ENCODE measurements around the gene PRRG1.
"Not testable (repeated sequence)": the region's sequence is repeated elsewhere in the genome, so short reads cannot be mapped to it uniquely, and the experiment has no call there.

The PRRG1 gene

DNA sequence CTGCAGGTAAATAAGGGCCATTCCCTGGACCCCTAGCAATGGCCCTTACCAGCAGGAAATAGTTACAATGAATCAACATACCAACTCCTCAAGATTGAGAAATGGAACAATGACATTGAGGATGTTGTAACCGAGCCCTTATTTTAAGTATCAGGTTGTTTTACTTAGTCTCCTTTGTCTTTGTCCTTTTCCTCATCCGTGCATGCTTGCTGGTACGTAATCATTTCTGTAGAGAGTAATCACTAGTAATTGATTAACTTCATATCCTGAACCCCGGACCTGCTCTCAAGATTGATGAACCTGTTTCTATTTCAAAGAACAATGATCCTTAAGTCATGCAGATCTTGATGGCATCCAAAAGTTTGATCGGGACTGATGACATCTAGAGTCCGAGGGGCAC lies 123.7 kb downstream of the PRRG1 start:
- no peak for DNase-seq (ENCODE audit: low spot score)

DNA sequence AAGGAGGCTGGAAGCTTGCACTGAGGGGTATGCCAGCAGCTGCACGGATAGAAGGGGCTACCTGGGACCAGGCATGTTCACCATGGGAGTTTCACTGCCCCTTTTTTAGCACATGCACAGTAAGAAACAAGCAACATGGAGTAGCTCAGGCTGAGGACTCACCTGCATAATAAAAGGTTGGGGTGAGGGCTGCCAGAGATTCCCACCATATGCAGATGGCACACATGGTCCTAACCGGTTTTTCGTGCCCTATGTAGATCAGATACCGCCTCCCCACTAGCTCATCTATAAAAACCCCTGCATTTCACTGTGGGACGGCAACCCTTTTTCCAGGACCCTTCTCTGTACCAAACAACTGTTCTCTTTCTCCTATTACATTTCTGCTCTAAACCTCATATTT lies 125.3 kb downstream of the PRRG1 start:
- no peak for DNase-seq (ENCODE audit: low spot score)

DNA sequence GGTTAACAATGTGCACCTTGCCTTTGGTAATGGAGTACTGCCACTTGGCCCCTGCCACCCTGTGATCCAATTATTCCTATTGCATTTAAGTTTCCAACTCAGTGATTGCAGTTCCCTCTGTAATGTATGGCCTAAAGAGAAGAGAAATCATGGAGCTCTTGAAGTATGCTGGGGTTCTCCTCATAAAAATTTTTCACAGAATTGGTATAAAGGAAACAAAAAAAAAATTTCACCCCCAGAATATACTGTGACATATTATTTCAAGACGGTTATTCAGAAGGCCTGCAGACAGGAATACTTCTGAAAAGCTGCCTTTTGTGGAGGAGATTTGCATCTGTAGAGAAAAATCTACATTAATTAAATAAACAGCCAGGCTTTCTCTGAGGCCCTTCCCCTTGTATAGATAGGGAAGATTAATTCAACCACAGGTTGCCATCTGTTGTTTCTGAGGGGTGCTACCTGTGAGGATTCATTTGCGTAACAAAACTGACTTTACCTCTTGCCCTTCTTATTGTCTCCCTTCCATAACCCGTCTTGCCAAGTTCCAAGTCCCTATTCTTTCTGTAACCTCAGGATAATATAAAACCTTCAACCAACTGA lies 127.5 kb downstream of the PRRG1 start:
- no peak for DNase-seq (ENCODE audit: low spot score)

DNA sequence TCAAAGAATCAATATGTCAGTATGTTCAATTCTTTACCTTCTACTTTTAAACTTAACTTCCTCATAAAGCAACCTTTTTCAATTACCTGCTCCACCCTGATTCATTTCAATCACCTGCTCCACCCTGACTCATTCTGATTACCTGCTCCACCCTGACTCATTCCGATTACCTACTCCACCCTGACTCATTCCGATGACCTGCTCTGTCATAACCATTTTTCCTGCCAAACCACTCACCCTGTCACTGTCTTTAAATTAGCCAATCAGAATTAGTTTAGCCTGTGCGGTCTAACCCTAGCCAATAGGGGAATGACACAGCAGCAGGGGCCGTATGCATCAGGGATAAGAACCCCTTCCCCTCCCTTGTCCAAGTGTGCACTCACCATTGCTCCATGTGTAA lies 135.2 kb downstream of the PRRG1 start:
- DNase-seq (ENCODE audit: low spot score) = not testable (repeated sequence)

DNA sequence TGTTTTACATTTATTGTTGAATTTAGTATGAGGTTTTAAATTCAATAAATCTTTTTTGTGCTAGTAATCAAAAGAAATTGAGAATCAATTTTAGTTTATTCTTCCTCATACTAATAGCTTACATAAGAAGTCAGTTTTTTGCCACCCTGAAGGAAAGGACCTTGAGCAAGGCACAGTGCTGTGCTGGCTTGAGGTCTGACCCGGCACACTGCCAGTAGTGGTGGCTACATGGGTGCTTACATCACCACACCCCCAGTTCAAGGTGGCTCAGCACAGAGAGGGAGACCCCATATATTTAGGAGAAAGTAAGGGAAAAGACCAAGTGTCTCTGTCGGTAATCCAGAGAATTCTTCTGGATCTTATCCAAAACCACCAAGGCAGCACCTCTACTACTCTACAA lies 136.3 kb downstream of the PRRG1 start:
- no peak for DNase-seq (ENCODE audit: low spot score)

DNA sequence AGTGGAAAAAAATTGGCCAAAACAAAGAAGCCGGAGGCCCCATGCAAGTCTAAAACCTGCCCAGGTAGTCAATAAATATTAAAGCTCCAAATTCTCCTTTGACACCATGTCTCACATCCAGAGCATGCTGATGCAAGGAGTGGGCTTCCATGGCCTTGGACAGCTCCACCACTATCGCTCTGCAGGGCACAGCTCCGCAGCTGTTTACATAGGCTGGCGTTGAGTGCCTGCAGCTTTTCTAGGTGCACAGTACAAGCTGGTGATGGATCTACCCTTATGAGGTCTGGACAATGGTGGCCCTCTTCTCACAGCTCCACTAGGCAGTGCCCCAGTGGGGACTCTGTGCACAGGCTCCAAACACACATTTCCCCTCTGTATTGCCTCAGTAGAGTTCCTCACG lies 138.1 kb downstream of the PRRG1 start:
- DNase-seq (ENCODE audit: low spot score) = no peak

DNA sequence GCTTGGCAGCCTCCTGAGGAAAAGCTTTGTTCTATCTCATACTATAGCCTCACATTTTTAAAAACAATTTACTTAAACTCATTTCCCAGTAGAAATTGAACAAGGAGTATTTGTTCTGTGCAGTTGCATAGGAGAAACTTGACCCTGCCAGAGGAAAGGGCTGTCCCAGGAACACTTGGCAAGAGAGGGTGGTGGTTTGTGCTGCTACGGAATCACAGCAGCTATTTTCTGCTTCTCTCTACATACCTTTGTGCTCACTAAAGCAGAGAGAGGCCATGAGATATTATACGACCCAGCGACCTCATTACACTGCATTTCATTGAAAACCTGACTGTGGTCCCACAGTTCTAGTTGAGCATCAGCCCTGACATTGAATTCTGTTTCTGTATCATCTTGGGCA lies 139.2 kb downstream of the PRRG1 start:
- DNase-seq (ENCODE audit: low spot score) = no peak

DNA sequence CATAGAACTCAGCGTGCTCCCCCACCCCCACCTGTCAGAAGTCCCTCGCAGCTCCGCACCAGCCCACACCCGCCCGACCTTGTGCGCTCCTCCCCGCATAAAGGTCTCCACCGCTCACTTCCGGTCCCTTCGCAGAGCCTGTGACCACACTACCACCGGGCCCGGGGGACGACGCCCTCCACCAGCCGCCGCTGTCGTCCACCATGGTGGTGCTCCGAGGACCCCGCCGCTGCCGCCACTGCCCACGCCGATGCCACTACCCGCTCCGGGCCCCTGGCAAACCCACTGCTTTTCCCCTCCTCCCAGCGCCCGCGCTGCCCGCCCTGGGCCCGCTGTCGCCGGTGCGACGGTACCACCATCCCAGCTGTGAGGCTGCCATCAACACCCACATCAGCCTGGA lies 142.5 kb downstream of the PRRG1 start:
- DNase-seq (ENCODE audit: low spot score) = no peak

DNA sequence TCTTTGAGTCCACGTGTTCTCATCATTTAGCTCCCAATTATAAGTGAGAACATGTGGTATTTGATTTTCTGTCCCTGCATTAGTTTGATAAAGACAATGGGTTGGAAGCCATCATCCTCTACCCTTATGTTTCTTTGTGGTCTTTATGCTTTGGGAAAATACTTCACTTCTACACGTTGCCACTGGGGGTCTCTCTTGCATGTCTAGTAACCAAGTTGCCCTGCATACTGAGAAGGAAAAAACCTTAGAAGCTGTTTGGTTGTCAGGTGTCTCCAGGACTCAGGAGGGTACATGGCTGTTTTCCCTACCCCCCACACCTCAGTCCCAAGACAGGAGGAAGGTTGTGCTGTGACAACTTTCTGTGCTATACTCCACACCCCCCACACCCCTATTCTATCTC lies 146.6 kb downstream of the PRRG1 start:
- DNase-seq (ENCODE audit: low spot score) = not testable (repeated sequence)

DNA sequence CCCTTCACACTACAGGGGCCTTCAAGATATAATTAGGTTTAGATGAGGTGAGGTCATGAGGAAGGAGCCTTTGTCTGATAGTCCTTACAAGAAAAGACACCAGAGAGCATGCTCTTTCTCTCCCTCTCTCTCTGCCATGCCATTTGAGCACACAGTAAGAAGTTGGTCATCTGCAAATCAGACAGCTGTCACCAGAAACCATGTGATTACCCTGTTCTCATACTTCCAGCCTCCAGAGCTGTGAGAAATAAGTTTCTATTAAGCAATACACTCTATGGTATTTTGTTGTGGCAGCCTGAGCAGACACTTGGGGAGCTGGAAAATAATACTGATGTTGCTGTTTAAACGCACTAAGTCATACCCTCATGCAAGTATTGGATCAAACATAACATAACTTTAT lies 148.0 kb downstream of the PRRG1 start:
- DNase-seq (ENCODE audit: low spot score) = not testable (repeated sequence)

DNA sequence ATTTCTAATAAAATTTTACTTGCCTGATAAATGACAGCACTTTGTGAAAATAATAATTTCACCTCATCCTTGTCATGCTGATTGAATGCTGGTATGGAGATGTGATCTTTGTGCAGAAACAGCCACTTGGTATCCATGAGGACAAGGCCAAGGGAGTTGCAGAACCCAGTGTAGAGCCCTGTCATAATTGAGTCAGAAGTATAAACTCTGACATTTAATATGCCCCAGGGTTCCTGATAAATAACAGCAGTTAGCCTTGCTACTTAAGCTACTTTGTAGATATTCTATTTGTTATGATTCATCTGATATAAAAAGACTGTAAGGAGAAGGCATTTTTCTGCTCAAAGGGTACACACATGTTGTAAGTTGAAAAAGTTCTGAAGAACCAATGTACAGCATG lies 149.2 kb downstream of the PRRG1 start:
- DNase-seq (ENCODE audit: low spot score) = not testable (repeated sequence)

DNA sequence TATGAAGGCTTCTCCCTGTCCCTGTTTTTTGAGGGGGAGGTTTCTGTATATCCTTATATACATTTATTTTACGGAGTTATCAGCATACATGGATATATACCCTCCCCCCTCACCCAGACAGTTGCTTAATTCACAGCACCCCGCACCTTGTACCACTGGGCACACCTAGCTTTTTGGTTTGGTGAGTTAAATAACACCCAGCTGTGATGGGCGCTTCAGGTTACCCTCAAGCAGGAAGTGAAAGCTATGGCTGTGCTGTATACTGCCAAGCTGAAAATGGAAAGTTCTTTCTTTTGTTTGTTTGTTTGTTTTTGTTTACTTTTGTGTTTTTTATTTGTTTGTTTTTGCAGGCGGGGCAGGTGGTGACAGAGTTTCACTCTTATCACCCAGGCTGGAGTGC lies 150.5 kb downstream of the PRRG1 start:
- DNase-seq (ENCODE audit: low spot score) = not testable (repeated sequence)

DNA sequence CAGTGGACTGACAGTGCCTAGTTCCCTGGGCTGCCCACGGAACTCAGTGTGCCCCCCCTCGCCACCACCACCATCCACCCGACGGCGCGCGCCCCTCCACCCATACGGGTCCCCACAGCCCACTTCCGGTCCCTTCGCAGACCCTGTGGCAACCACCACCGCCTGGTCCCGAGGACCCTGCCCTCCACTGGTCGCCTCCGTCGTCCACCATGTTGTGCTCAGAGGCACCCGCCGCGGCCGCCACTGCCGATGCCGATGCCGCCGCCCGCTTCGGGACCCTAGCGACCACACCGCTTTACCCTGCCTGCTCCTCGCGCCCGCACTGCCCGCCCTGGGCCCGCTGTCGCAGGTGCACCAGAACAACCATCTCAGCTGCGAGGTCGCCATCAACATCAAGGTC lies 155.8 kb downstream of the PRRG1 start:
- no peak for DNase-seq (ENCODE audit: low spot score)
